Esophagus muscularis mucosa (tissue), 3 donors: ENCODE measurements around the gene ST7.

Experiments
- CTCF ChIP-seq, 3 experiments: fragments of 200-600 bp in 2 of 3; fragments of 450-650 bp in 1 of 3; sonication (generic) in 2 of 3; IDR thresholded peaks; one replicate each; pipeline ENCODE4 v1.5.1; 2017 to 2019; ENCODE audit warnings: antibody characterized with exemption in 3 of 3, mild to moderate bottlenecking in 2 of 3, moderate library complexity in 1 of 3
- EP300 ChIP-seq: sonication (generic); formaldehyde crosslinking; IDR thresholded peaks from one replicate; pipeline ENCODE4 v1.6.1; 2017; ENCODE audit warnings: antibody characterized with exemption

DNA sequence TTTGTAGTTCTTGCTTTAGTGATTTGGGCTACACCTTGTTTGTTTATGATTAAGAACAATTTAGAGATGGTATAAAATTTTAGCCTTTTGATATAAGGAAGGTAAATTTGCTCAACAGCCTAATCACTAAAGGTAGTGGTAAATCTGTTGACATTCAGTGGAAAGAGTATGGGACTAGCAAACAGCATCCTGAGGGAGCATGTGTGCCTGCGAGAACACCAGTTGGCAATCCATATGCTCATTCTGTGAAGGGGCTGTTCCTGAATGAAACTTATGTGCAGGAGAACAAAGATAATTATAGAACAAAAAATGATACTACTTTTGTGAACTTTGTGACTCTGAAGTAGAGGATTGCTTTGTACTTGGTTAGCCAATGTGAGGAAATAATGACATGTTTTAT is 46.9 kb upstream of the ST7 start:
- TF ChIP-seq CTCF (IDR thresholded peaks at IDR 0.05) (no peak), EP300 (no peak)
